Activated CD8-positive, alpha-beta T cell treated with anti-CD3 and anti-CD28 coated beads, Interleukin-2, amount 10 ng/mL, durations not matched to agents 7 days and 5 days (primary cell): ENCODE results near the gene CLEC16A. TPM values are rescaled to one million over a fixed set of nuclear protein-coding genes. Genes with fewer than 3 reads are reported as not detected.

Experiments used
- ATAC-seq: fragments of 150-1000 bp; cut with Tn5 transposase; one replicate; pipeline ENCODE4 v1.10.0; 2021; ENCODE audit warnings: moderate library complexity
- CTCF ChIA-PET: fragments of 350-600 bp; sonication (Branson Sonifier 250); formaldehyde crosslinking; loops from one replicate; lab custom pipeline; 2021; ENCODE audit warnings: antibody characterized with exemption; lab: Charles Lee
- POLR2A ChIA-PET: fragments of 350-600 bp; sonication (Branson Sonifier 250); formaldehyde crosslinking; loops from one replicate; lab custom pipeline; 2021; ENCODE audit warnings: antibody characterized with exemption; lab: Charles Lee
- DNase-seq: peaks from one replicate; pipeline ENCODE4 v3.0.0-alpha.2; 2020
- H3K27ac Mint-ChIP-seq: one replicate; pipeline ENCODE4 v1.8.0; 2021; ENCODE audit warnings: mild to moderate bottlenecking, mixed read lengths
- H3K27me3 Mint-ChIP-seq: one replicate; pipeline ENCODE4 v1.8.0; 2021; ENCODE audit warnings: low read depth, mixed read lengths
- H3K36me3 Mint-ChIP-seq: one replicate; pipeline ENCODE4 v1.8.0; 2021; ENCODE audit warnings: low read depth, mixed read lengths
- H3K4me1 Mint-ChIP-seq: one replicate; pipeline ENCODE4 v1.8.0; 2021; ENCODE audit warnings: low read depth, mixed read lengths
- H3K4me3 Mint-ChIP-seq: one replicate; pipeline ENCODE4 v1.8.0; 2021; ENCODE audit warnings: mild to moderate bottlenecking, mixed read lengths
- H3K9me3 Mint-ChIP-seq: one replicate; pipeline ENCODE4 v1.8.0; 2022; ENCODE audit warnings: mixed read lengths; ENCODE audit not compliant: insufficient read depth
- total RNA-seq, 2 experiments: library from RNA; stranded (reverse); gene quantifications; one replicate each; pipeline ENCODE4 v1.2.3, GENCODE V29; 2021

CLEC16A gene
- total RNA-seq, 2 experiments from 2014 or later = 32.8 to 38.5 TPM

- Mint-ChIP-seq H3K27ac (peak overlapping the region; percentile 87), H3K4me3 (peak overlapping the region; percentile 17)
These were observed 160.0 kb downstream of the CLEC16A start for GRCh38 chr16:11104168-11105037.

GRCh38 chr16:11105038-11105903, 160.9 kb downstream of the CLEC16A start:
- H3K4me1 Mint-ChIP-seq = peaks cover 88% of the 10 kb centered on the region
- no peaks in the 10 kb centered on the region for H3K9me3 Mint-ChIP-seq
- peak; percentile 65 for DNase-seq
- H3K36me3 Mint-ChIP-seq = peaks cover 50% of the 10 kb centered on the region
- peak; percentile 66 for ATAC-seq
- H3K27ac Mint-ChIP-seq = peak overlapping the region; percentile 87
- POLR2A ChIA-PET = interaction anchor here (0.6 to 2.1 kb wide), 11 partner anchors 9 to 150 kb away, joined by 3 to 15 read pairs (median 6); partner anchors contain the start of gene SOCS1
- H3K27me3 Mint-ChIP-seq = no peaks in the 10 kb centered on the region
- peak overlapping the region; percentile 17 for H3K4me3 Mint-ChIP-seq
- CTCF ChIA-PET = interaction anchor here (0.7 to 2.9 kb wide), 20 partner anchors 8 to 151 kb away, joined by 3 to 11 read pairs (median 4); partner anchors contain the start of gene SOCS1

More at GRCh38 chr16:11104168-11105037, 160.0 kb downstream of the CLEC16A start:
- ChIA-PET CTCF (interaction anchor here (0.7 to 2.9 kb wide), 14 partner anchors 10 to 152 kb away, joined by 3 to 11 read pairs (median 4); partner anchors contain the start of gene SOCS1), POLR2A (interaction anchor here (0.6 to 2.1 kb wide), 13 partner anchors 10 to 250 kb away, joined by 3 to 15 read pairs (median 5); partner anchors contain the start of gene SOCS1)
- Mint-ChIP-seq H3K36me3 (peaks cover 41% of the 10 kb centered on the region), H3K4me1 (peaks cover 91% of the 10 kb centered on the region), H3K9me3 (no peaks in the 10 kb centered on the region), H3K27me3 (no peaks in the 10 kb centered on the region)
- peak; percentile 3 for ATAC-seq
- no peak for DNase-seq

DNA sequence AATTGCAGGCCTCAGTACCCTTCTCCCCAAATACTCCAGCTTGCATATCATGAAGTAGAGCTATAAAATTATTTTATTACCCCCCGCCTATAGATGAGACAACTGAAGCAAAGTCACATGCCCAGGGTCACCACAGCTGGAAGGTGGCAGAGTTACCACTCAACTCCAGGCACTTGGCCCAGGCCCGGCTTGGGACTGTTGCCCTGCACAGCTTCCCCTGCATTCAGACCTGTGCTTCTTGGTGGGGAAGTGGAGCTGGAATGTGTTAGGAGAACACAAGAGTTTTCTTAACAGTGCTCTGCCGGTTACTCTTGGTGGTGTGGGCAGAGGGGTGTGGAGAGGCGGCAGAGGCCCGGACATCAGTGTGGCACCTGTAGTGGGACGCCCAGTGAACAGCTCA, 162.4 kb downstream of the CLEC16A start:
- H3K9me3 Mint-ChIP-seq = peaks cover 8% of the 10 kb centered on the region
- H3K36me3 Mint-ChIP-seq = peaks cover 56% of the 10 kb centered on the region
- CTCF ChIA-PET = interaction anchor here (0.6 to 2.9 kb wide), 10 partner anchors 8 to 149 kb away, joined by 3 to 11 read pairs (median 4); partner anchors contain the start of gene SOCS1
- H3K27me3 Mint-ChIP-seq = no peaks in the 10 kb centered on the region
- peaks cover 86% of the 10 kb centered on the region for H3K4me1 Mint-ChIP-seq
- no peak for ATAC-seq
- peak overlapping the region; percentile 75 for H3K27ac Mint-ChIP-seq
- H3K4me3 Mint-ChIP-seq = no peak overlapping the region
- POLR2A ChIA-PET = interaction anchor here (0.6 to 2.1 kb wide), 6 partner anchors 31 to 149 kb away, joined by 3 to 15 read pairs (median 3); partner anchors contain the start of gene SOCS1
- no peak for DNase-seq

- Mint-ChIP-seq H3K4me3 (no peak overlapping the region), H3K9me3 (peaks cover 8% of the 10 kb centered on the region), H3K27ac (peak overlapping the region; percentile 63), H3K36me3 (peaks cover 58% of the 10 kb centered on the region), H3K27me3 (no peaks in the 10 kb centered on the region), H3K4me1 (peaks cover 82% of the 10 kb centered on the region)
- ChIA-PET POLR2A (interaction anchor here (1.3 kb wide), 1 partner anchor 125 kb away, joined by 3 read pairs; no protein-coding TSS in a partner anchor), CTCF (interaction anchor here (0.8 to 1.8 kb wide), 5 partner anchors 14 to 146 kb away, joined by 3 to 6 read pairs (median 4); no protein-coding TSS in a partner anchor)
- no peak for ATAC-seq
- no peak for DNase-seq
These were observed 163.6 kb downstream of the CLEC16A start for GRCh38 chr16:11107780-11108465.

DNA sequence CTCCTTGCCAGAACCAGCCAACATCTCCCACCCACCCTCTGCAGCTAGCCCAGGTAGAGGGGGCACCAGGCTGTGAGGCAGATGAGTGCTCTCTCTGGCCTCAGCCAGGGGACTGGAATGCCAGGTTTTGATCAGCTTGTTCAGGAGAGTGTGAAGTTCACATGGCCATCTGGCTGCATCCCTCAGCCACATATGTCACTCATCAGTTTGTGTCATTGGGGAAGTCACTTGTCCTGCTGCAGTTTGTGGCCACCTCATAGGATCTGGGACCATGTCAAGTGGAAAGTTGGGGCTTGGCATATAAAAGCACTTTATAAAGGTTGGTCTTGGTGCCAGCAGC, 164.1 kb downstream of the CLEC16A start:
- POLR2A ChIA-PET = no interaction called here
- Mint-ChIP-seq H3K27me3 (no peaks in the 10 kb centered on the region), H3K9me3 (peaks cover 8% of the 10 kb centered on the region), H3K4me3 (no peak overlapping the region), H3K27ac (peak overlapping the region; percentile 63), H3K4me1 (peaks cover 82% of the 10 kb centered on the region), H3K36me3 (peaks cover 62% of the 10 kb centered on the region)
- CTCF ChIA-PET = interaction anchor here (0.8 to 1.8 kb wide), 2 partner anchors 14 to 146 kb away, joined by 3 to 4 read pairs; no protein-coding TSS in a partner anchor
- ATAC-seq = no peak
- DNase-seq = no peak

DNA sequence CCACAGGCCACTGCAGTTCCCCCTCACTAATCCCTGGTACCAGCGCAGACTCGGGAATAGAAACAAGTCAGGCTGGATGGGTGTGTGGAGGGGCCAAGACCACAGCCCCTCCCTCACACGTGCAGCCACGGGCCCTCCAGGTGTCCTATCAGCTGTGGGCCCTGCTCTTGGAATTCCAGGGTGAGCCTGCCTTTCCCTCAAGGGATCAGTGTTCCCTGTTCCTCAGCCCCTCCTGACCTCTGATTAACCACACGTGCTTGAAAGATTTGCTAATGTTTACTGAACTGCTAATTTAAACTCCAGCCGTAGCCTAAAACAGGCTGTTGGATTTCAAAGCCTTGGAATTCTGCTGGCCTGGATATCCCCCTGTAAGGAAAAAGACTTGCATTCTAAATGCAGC, 165.2 kb downstream of the CLEC16A start:
- no peak for DNase-seq
- Mint-ChIP-seq H3K27ac (peak overlapping the region; percentile 24), H3K4me1 (peaks cover 84% of the 10 kb centered on the region), H3K9me3 (peaks cover 8% of the 10 kb centered on the region), H3K4me3 (no peak overlapping the region), H3K27me3 (no peaks in the 10 kb centered on the region), H3K36me3 (peaks cover 65% of the 10 kb centered on the region)
- POLR2A ChIA-PET = interaction anchor here (0.6 kb wide), 1 partner anchor 144 kb away, joined by 3 read pairs; no protein-coding TSS in a partner anchor
- ATAC-seq = no peak
- CTCF ChIA-PET = no interaction called here

DNA sequence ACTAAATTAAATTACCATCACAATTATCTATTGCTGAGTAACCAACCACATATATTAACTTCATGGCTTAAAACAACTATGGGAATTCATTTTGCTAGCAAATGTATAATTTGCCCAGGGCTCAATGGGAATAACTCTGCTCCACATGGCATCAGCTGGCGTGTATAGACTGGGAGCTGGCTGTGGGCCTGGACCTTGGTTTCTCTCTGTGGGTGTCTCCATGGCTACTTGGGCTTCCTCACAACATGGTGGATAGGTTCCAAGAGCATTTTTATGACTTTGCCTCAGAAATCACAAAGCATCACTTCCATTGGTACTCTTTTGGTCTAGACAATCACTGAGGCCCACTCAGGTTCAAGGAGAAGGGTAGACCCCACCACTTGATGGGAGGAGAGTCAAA, 166.8 kb downstream of the CLEC16A start:
- Mint-ChIP-seq H3K27me3 (no peaks in the 10 kb centered on the region), H3K4me1 (peaks cover 81% of the 10 kb centered on the region), H3K4me3 (no peak overlapping the region), H3K27ac (no peak overlapping the region), H3K9me3 (peaks cover 8% of the 10 kb centered on the region), H3K36me3 (peaks cover 62% of the 10 kb centered on the region)
- ATAC-seq (no peak), DNase-seq (no peak)
- ChIA-PET CTCF (interaction anchor here (1.1 to 2.5 kb wide), 3 partner anchors 9 to 35 kb away, joined by 3 to 6 read pairs (median 4); no protein-coding TSS in a partner anchor), POLR2A (interaction anchor here (1.0 kb wide), 1 partner anchor 145 kb away, joined by 3 read pairs; the partner anchor contains the start of gene SOCS1)

DNA sequence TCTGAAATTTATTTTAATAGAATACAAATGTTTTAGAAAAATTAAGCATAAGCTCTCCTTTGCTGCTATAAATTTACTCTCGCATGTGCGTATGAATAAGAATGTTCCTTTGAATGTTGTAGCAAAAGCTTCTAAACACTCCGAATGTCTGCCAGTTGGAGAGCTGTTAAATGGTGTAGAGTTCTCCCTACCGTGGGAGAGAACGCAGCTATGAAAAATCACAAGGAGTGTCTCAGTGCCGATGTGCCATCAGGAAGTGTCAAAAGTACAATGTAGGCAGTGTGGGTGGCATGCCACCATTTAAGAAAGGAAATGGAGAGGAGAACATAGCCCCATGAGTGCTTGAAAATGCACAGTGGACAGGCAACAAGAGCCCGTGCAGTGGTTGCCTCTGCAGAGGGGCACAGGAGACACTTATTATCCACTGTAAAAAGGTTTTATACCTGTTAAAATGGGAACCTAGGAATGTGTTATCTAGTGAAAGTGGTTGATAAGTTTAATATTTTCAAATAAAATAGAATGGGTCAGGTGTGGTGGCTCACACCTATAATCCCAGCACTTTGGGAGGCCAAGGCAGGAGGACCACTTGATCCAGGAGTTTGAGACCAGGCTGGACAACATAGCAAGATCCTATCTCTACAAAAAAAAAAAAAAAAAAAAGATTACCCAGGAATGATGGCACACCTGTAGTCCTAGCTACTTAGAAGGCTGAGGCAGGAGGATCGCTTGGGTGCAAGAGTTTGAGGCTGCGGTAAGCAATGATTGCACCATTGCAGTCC, 167.7 kb downstream of the CLEC16A start:
- no peak for DNase-seq
- no peaks in the 10 kb centered on the region for H3K27me3 Mint-ChIP-seq
- H3K4me3 Mint-ChIP-seq = no peak overlapping the region
- peaks cover 8% of the 10 kb centered on the region for H3K9me3 Mint-ChIP-seq
- ChIA-PET POLR2A (interaction anchor here (1.0 kb wide), 1 partner anchor 57 kb away, joined by 5 read pairs; no protein-coding TSS in a partner anchor), CTCF (interaction anchor here (1.2 to 2.5 kb wide), 4 partner anchors 10 to 147 kb away, joined by 3 to 7 read pairs (median 5); no protein-coding TSS in a partner anchor)
- H3K36me3 Mint-ChIP-seq = peaks cover 68% of the 10 kb centered on the region
- peak overlapping the region; percentile 71 for H3K27ac Mint-ChIP-seq
- ATAC-seq = no peak
- H3K4me1 Mint-ChIP-seq = peaks cover 81% of the 10 kb centered on the region

GRCh38 chr16:11112723-11113348, 168.5 kb downstream of the CLEC16A start:
- ChIA-PET POLR2A (interaction anchor here (0.6 to 1.0 kb wide), 2 partner anchors 57 to 71 kb away, joined by 3 to 5 read pairs; no protein-coding TSS in a partner anchor), CTCF (interaction anchor here (1.6 to 1.7 kb wide), 2 partner anchors 105 to 148 kb away, joined by 3 to 7 read pairs; no protein-coding TSS in a partner anchor)
- Mint-ChIP-seq H3K27me3 (no peaks in the 10 kb centered on the region), H3K4me3 (no peak overlapping the region), H3K4me1 (peaks cover 79% of the 10 kb centered on the region), H3K27ac (peak overlapping the region; percentile 71), H3K36me3 (peaks cover 70% of the 10 kb centered on the region), H3K9me3 (peaks cover 12% of the 10 kb centered on the region)
- ATAC-seq (no peak), DNase-seq (no peak)
